ENCODE data around the gene MST1R.
"Not testable (repeated sequence)": the region's sequence is repeated elsewhere in the genome, so short reads cannot be mapped to it uniquely, and the experiment has no call there.

The MST1R gene

GRCh38 chr3:49906073-49906743 lies 2.5 kb upstream of the MST1R start:
- POLR2A ChIA-PET, result no interaction called here
- CTCF ChIA-PET, result interaction anchor here (1.2 to 2.5 kb wide), 3 partner anchors 23 to 88 kb away, joined by 3 to 11 read pairs (median 7); partner anchors contain the start of gene MON1A
- peak; percentile 75 for DNase-seq (ENCODE audit: extremely low spot score)
- peak; percentile 63 for TF ChIP-seq CTCF (IDR thresholded peaks at IDR 0.05; ENCODE audit: control extremely low read depth, extremely low read depth, low read depth, missing control alignments)

- DNase-seq (ENCODE audit: extremely low spot score); CTCF ChIA-PET; POLR2A ChIA-PET: not testable (repeated sequence)
Observed at GRCh38 chr3:49904448-49904847, 775 bp upstream of the MST1R start.

- CTCF ChIA-PET, result interaction anchor here (1.1 to 1.4 kb wide), 3 partner anchors 18 to 24 kb away, joined by 4 to 5 read pairs (median 4); no protein-coding TSS in a partner anchor
- no peak for TF ChIP-seq CTCF (IDR thresholded peaks at IDR 0.05; ENCODE audit: control extremely low read depth, extremely low read depth, low read depth, missing control alignments)
- DNase-seq (ENCODE audit: extremely low spot score), result no peak
- POLR2A ChIA-PET, result interaction anchor here (0.6 kb wide), 1 partner anchor 39 kb away, joined by 3 read pairs; no protein-coding TSS in a partner anchor
Observed at GRCh38 chr3:49902511-49903345, 945 bp downstream of the MST1R start.

- DNase-seq (ENCODE audit: extremely low spot score), result no peak
- no peak for TF ChIP-seq CTCF (IDR thresholded peaks at IDR 0.05; ENCODE audit: control extremely low read depth, extremely low read depth, low read depth, missing control alignments)
- ChIA-PET POLR2A (no interaction called here), CTCF (interaction anchor here (1.1 to 2.1 kb wide), 8 partner anchors 14 to 99 kb away, joined by 4 to 10 read pairs (median 4); partner anchors contain the start of gene INKA1)
Observed at GRCh38 chr3:49901366-49902339, 2.0 kb downstream of the MST1R start.

GRCh38 chr3:49900491-49901153 lies 3.1 kb downstream of the MST1R start:
- DNase-seq (ENCODE audit: extremely low spot score), result no peak
- ChIA-PET POLR2A (interaction anchor here (0.5 to 0.6 kb wide), 2 partner anchors 21 to 46 kb away, joined by 3 to 5 read pairs; no protein-coding TSS in a partner anchor), CTCF (interaction anchor here (0.8 to 2.1 kb wide), 9 partner anchors 13 to 98 kb away, joined by 3 to 10 read pairs (median 4); partner anchors contain the start of genes INKA1 and MON1A)
- no peak for TF ChIP-seq CTCF (IDR thresholded peaks at IDR 0.05; ENCODE audit: control extremely low read depth, extremely low read depth, low read depth, missing control alignments)

GRCh38 chr3:49899815-49900214 lies 3.9 kb downstream of the MST1R start:
- POLR2A ChIA-PET, result interaction anchor here (0.5 kb wide), 1 partner anchor 47 kb away, joined by 5 read pairs; no protein-coding TSS in a partner anchor
- TF ChIP-seq CTCF (IDR thresholded peaks at IDR 0.05; ENCODE audit: control extremely low read depth, extremely low read depth, low read depth, missing control alignments), result no peak
- CTCF ChIA-PET, result interaction anchor here (1.0 to 2.1 kb wide), 5 partner anchors 30 to 97 kb away, joined by 3 to 10 read pairs (median 3); partner anchors contain the start of genes INKA1 and MON1A
- DNase-seq (ENCODE audit: extremely low spot score), result no peak
